ENCODE results near the gene COBL.

GRCh38 chr7:51309361-51310130 lies 7.1 kb downstream of the COBL start:
- TF ChIP-seq, protein P1, sequence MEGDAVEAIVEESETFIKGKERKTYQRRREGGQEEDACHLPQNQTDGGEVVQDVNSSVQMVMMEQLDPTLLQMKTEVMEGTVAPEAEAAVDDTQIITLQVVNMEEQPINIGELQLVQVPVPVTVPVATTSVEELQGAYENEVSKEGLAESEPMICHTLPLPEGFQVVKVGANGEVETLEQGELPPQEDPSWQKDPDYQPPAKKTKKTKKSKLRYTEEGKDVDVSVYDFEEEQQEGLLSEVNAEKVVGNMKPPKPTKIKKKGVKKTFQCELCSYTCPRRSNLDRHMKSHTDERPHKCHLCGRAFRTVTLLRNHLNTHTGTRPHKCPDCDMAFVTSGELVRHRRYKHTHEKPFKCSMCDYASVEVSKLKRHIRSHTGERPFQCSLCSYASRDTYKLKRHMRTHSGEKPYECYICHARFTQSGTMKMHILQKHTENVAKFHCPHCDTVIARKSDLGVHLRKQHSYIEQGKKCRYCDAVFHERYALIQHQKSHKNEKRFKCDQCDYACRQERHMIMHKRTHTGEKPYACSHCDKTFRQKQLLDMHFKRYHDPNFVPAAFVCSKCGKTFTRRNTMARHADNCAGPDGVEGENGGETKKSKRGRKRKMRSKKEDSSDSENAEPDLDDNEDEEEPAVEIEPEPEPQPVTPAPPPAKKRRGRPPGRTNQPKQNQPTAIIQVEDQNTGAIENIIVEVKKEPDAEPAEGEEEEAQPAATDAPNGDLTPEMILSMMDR (IDR thresholded peaks at IDR 0.05), result no peak
- no peak for TF ChIP-seq POLR2A (IDR thresholded peaks at IDR 0.05)

Measured in uterus (tissue), 2 donors.